Right lung (tissue), 10 donors: ENCODE data around the gene EXOSC10. TPM values are rescaled to one million over a fixed set of nuclear protein-coding genes. Genes with fewer than 3 reads are reported as not detected.

ENCODE experiments used
- DNase-seq, 2 donors: peaks; one replicate each; pipeline ENCODE4 v3.0.0-alpha.2; 2013
- long read RNA-seq, 8 donors: transcript quantifications; one replicate each; lab custom pipeline, GENCODE V29; 2026
- polyA plus RNA-seq, 5 donors: library from polyadenylated mRNA; unstranded; fragments of 120-200 nt; gene quantifications; one replicate each; pipeline versions ENCODE4 v1.2.1 to v1.2.3, GENCODE V29; 2013; ENCODE audit warnings: inconsistent platforms in 1 of 5, low replicate concordance in 1 of 5; ENCODE audit not compliant: insufficient read length in 5 of 5, insufficient read depth in 1 of 5

Gene EXOSC10
- polyA plus RNA-seq = 100 to 1,000 TPM in 4 of 5 donors, 10 to 100 TPM in 1; 98.9 to 121 (median 109) TPM
- long read RNA-seq, donor 1, transcript EXOSC10-202 (25 exons, 2,808 nt) = major isoform, 5 of 35 reads
- long read RNA-seq, donor 1, partial matches to known transcripts = 29 of 35 reads
- long read RNA-seq, donor 1, other reads (novel, unspliced or antisense) = 0 of 35 reads
- long read RNA-seq, donor 2, transcript EXOSC10-202 (25 exons, 2,808 nt) = major isoform, 5 of 27 reads
- long read RNA-seq, donor 2, partial matches to known transcripts = 22 of 27 reads
- long read RNA-seq, donor 2, other reads (novel, unspliced or antisense) = 0 of 27 reads
- long read RNA-seq, donor 3, partial matches to known transcripts = 25 of 31 reads
- long read RNA-seq, donor 3, other reads (novel, unspliced or antisense) = 0 of 31 reads
- long read RNA-seq, donor 4, partial matches to known transcripts = 8 of 11 reads
- long read RNA-seq, donor 4, other reads (novel, unspliced or antisense) = 0 of 11 reads
- long read RNA-seq, donor 5, partial matches to known transcripts = 61 of 64 reads
- long read RNA-seq, donor 5, other reads (novel, unspliced or antisense) = 0 of 64 reads
- long read RNA-seq, donor 6, partial matches to known transcripts = 41 of 48 reads
- long read RNA-seq, donor 6, other reads (novel, unspliced or antisense) = 0 of 48 reads
- long read RNA-seq, donor 7, transcript EXOSC10-202 (25 exons, 2,808 nt) = major isoform, 6 of 7 reads
- long read RNA-seq, donor 7, partial matches to known transcripts = 0 of 7 reads
- long read RNA-seq, donor 7, other reads (novel, unspliced or antisense) = 0 of 7 reads
- long read RNA-seq, donor 8 = 0 reads

DNA sequence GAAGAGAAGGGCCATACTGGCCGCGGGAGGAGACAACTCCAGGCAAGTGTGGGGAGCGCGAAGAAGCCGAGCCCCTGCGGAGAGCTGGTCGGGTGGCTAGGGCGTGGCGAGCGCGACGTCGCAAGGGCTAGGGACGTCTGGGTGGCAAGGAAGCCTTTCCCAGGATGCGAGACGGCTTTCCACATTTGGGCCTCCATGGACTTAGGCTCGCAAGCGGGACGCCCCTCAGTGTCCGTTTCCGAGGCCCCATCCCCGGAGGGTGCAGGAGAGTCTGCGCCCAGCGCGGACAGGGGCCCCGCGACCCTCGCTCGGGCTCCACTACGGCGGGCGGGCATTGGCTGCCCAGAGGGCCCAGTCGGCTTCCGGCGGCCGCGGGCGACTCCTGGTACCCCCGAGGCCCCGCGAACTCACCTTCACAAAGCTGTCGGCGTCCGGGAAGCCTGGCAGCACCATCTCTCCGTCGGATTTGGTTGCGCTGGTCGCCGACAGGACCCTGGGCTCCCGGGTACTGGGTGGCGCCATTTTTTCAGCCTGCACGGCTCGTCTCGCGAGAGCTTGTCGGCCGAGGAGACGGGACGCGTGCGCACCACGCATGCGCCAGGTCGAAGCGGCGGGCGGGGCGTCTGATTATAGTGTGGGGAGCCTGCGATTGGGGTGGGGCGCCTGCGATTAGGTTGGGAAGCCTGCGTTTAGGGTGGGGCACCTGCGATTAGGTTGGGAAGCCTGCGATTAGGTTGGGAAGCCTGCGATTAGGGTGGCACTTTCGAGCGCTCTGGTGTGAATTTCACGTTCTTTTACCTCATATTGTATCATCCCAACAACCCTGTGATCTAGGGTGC, at the start of gene EXOSC10:
Gene EXOSC10 (minus strand): TSS at position 560 of the 839 bp plus-strand sequence. CDS start 38 bp downstream, at position 522.
- peak; percentile 87 to 88 for DNase-seq

GRCh38 chr1:11147197-11147770, 47.6 kb upstream of the EXOSC10 start:
- DNase-seq = no peak

DNA sequence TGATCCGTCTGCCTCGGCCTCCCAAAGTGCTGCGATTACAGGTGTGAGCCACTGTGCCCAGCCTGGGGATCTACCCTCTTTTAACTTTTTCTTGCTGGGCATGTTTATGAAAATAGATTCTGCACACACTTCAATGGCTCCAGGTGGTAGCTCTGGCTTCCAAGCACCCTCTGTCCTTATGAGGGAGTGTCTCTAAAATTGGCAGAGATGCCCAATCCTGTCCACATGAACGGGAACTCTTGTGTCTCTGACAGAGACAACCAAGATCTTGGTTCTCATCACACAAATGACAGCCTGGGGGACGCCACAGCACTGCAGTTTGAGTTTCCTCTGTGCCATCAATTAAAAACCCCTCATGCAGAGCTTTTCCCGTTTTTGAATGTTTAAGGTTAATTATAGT, 46.1 kb upstream of the EXOSC10 start:
- DNase-seq = no peak

DNA sequence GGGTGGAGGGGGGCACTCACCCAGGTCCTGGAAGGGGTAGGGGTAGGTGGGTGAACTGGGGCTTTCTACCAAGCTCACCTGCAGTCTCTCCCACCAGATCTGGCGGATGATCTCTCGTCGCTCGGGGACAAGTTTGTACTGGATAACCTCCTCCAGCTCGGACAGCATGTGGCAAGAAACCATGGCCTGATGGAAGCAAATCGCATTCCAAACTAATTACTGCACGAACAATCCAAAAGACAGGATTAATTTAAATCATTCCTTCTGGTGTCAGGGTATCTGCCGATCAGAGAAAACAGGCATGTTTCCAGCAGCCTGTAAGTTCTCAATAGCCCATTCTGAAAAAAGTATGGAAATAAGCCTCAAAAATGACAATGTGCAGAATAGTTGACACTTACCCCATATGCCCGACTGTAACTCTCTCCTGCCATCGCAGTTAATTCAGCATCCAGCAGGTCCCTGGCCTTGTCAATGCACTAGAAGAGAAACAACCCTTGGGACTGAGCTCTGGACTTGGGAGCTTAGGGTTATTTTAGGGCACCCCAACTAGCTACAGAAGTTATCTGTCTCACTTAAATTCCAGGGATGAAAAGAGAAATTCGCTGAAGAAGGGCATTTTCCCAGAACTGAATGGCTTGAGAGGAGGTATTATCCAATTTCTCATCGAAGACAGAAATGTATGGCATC, 45.0 kb upstream of the EXOSC10 start:
- DNase-seq = no peak

- no peak for DNase-seq
Observed at GRCh38 chr1:11143907-11144306, 44.2 kb upstream of the EXOSC10 start.

- no peak for DNase-seq
Observed at GRCh38 chr1:11143401-11143800, 43.7 kb upstream of the EXOSC10 start.

GRCh38 chr1:11142618-11143391, 43.1 kb upstream of the EXOSC10 start:
- peak in 1 of 2 donors; percentile 60 for DNase-seq

- no peak for DNase-seq
Observed at GRCh38 chr1:11138952-11139351, 39.3 kb upstream of the EXOSC10 start.

DNA sequence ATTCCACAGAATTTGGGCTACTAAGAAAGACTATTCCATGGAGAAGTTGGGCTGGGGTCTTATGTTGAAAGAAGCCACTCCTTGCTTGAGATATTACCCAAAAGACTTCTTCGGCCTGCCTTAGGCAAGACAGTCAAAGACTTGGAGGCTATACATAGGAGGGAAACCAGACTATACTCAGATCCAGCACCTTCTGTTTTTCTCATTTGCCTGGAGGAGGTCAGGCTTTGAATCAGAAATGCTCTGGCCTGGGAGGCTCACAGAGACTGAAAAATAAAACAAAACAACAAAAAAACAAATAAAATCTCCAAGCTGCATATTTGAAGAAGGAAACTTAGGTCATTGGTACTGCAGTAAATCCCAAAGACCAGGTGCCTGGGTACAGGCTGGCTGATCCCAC, 38.4 kb upstream of the EXOSC10 start:
- no peak for DNase-seq

DNA sequence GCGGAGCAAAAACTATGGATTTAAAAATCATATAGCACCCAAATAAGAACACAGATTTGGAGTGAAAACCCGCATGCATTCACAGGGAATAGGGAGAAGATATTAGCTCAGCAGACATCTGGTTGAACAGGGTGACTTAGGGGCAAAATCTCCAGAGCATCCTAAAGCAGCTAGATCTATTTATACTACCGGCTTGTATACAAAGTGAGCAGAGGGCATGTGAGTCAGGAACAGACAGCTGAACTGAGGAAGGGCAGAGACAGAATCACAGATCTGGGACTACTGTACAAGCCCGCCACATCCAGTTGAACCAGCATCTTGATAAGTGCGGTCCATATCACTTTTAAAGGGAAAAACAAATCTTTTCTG, 35.2 kb upstream of the EXOSC10 start:
- no peak for DNase-seq

- DNase-seq = no peak
Observed at GRCh38 chr1:11134251-11134897, 34.7 kb upstream of the EXOSC10 start.

DNA sequence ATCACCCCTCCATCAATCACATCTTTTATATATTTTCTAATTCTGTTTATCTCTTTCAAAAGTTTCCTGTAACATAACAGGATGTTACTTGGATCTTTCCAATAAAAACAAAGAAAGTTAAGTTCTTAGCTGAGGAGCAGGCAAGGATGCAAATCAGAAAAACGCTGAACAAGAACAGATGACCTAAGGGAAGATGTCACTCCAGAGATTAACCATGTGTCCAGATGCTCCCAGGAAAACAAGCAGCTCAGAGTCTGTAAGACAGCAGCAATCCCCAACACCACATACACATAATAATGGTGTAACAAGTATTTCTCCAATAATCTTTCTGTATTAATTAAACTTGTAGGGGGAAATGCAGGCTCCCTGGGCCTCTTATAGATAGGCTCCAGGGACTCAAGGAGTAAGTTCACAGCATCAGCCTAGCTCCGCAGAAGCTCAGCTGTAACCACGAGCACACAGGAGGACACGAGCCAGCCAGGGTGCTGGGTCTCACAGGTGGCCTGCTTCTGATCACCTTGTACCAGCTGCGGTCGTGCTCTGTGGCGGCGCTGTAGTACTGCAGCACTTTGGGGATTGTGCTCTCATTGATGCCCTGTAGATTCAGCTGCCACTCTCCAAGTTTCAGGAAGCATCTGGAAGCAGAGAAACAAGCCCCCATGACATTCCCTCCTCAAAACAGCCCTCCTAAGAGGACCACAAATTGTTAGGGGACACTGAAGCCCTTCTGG, 33.1 kb upstream of the EXOSC10 start:
- DNase-seq = no peak

GRCh38 chr1:11131816-11132215, 32.1 kb upstream of the EXOSC10 start:
- DNase-seq = no peak

- DNase-seq = no peak
Observed at GRCh38 chr1:11130406-11130805, 30.7 kb upstream of the EXOSC10 start.

GRCh38 chr1:11129649-11130390, 30.2 kb upstream of the EXOSC10 start:
- DNase-seq = no peak

GRCh38 chr1:11126569-11126968, 26.9 kb upstream of the EXOSC10 start:
- no peak for DNase-seq

- DNase-seq = no peak
Observed at GRCh38 chr1:11125931-11126330, 26.3 kb upstream of the EXOSC10 start.

DNA sequence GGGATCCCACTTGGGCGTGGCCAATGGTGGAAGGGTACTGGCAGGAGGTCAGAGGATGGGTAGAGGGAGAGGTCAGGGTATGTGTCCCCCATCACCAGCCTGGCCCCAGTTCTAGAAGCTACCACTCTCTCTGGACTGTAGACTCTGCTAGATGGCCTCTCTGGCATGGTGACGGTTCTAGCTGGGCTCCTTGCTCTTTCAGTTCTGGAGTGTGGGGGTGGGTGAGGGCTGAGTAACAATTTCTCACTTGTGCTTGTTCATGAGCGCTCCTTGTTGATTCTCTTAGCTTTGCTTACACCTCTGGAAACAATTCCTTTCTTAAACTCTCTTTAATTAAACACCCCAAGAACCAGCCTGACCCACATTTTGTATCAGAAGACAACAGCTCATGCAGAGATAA, 25.3 kb upstream of the EXOSC10 start:
- no peak for DNase-seq
